Ecto neural progenitor cell (in vitro differentiated cells): Measurements from ENCODE around the gene NUAK2.

Experiments used
- DNase-seq: peaks from one replicate; pipeline ENCODE4 v3.0.0-alpha.2; 2018; ENCODE audit warnings: low spot score

NUAK2 gene

DNA sequence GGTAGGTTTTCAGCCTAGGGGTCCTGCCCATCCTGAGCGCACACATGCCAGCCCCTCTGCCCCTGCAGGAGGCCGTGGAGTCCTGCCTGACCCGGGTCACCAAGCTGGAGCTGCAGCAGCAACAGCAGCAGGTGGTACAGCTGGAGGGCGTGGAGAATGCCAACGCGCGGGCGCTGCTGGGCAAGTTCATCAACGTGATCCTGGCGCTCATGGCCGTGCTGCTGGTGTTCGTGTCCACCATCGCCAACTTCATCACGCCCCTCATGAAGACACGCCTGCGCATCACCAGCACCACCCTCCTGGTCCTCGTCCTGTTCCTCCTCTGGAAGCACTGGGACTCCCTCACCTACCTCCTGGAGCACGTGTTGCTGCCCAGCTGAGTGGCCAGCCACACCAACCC, 49.8 kb downstream of the NUAK2 start:
- DNase-seq = no peak

- DNase-seq = no peak
These were observed 50.3 kb downstream of the NUAK2 start for GRCh38 chr1:205271277-205271676.

- DNase-seq = no peak
These were observed 50.8 kb downstream of the NUAK2 start for GRCh38 chr1:205270764-205271163.

DNA sequence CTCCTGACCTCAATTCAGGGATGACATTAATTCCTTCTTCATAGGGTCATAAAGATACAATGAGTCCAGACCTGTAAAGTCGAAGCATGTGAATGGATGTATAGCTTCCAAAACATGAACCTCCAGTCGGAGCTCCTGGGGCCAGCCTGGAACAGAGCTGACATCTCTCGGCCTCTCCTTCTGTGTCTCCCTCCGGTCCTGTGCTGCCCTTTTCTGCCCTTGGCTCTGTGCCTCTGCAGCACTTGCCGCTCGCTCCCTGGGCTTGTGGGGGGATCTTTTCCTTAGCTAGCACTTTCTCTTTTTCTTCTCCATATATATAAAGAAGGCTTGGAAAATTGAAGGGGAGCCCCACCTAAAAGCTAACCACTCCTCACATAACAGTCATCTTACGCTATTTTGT, 51.3 kb downstream of the NUAK2 start:
- DNase-seq = no peak

GRCh38 chr1:205269711-205270110, 51.8 kb downstream of the NUAK2 start:
- DNase-seq = no peak

- DNase-seq = no peak
These were observed 52.5 kb downstream of the NUAK2 start for GRCh38 chr1:205268846-205269680.

- no peak for DNase-seq
These were observed 54.1 kb downstream of the NUAK2 start for GRCh38 chr1:205267306-205267902.

GRCh38 chr1:205266611-205267305, 54.8 kb downstream of the NUAK2 start:
- DNase-seq = no peak

GRCh38 chr1:205263580-205264190, 57.9 kb downstream of the NUAK2 start:
- DNase-seq = no peak

DNA sequence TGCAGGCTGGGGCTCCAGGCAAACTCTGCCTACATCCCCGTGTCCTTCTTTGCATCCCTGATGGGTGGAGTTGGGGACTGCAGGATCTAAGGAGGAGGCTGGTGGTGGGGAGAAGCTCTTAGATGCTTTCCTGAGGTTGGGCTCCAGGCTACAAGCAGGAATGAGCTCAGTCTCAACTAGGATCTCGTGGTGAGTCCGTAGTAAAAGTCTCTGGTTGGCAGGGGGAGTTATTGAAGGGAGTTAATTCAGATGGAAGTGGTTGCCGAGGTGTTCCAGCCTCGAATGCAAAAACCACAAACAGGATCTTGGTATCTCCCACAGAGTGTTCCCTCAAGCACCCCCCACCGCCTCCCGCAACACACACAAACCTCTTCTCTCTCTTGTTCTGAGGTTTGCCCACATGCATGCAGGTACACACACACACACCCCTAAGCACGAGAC, 58.8 kb downstream of the NUAK2 start:
- no peak for DNase-seq

GRCh38 chr1:205261946-205262691, 59.4 kb downstream of the NUAK2 start:
- DNase-seq = no peak

GRCh38 chr1:205260948-205261732, 60.4 kb downstream of the NUAK2 start:
- DNase-seq = no peak

DNA sequence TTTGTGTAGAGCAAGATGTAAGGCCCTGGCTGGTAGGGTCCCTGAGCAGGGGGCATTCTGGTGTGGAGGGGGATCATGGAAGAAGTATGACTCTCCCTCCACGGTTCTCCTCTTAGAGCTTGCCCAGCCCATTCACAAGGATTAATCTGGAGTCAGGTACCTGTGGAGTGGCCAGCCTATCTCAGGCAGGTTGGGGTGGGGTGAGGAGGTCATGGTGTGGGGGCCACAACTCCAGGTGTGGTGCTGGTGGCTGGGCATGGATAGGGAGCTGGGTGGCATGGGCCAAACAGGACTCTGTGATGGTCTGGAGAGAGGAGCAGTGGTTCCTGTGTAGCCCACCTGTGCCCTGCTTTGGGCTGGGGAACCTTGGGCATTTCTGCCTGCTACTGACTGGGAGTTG, 61.5 kb downstream of the NUAK2 start:
- no peak for DNase-seq

DNA sequence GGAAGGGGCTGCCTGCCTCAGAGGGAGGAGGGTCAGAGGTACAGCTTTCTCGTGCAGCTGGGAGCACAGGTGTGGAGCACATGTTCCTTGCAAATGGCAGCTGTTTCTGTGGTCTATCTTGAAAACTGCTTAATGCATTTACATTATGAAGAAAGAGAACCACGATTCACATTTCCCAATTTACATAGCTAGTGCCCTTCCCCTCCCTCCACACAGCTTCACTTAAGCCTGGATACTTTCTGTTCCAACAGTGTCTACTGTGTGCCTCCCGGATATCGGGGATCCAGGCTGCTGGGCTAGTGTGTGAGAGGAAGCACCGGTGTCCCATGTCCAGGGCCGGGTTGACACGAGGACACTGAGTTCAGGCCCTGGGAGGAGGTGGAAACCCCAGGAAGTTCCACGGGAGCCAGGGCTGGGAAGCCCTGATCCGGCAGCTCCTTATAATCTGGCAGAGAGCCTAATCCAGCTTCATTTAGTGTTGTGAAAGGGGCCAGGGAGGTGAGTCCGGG, 62.2 kb downstream of the NUAK2 start:
- DNase-seq = no peak

- DNase-seq = no peak
These were observed 62.8 kb downstream of the NUAK2 start for GRCh38 chr1:205258719-205259118.

GRCh38 chr1:205258261-205258691, 63.3 kb downstream of the NUAK2 start:
- DNase-seq = no peak

DNA sequence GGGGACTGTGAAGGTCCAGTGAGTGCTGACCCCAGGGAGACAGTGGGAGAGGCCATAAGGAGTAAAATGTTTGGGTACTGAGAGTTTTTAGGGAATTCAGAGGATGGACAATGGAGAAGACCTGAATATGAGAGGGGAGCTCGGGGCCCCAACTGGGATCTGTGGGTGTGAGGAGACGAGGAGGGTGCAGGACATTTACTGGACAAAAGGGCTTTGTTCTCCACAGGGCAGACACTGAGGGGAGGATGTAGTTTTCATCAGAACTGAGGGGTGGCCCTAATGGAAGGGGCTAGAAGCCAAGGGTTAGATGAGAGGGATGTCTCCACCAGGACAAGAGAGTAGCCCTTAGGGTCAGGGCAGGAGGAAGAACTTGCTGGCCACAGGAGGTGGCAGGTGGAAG, 63.8 kb downstream of the NUAK2 start:
- DNase-seq = no peak

DNA sequence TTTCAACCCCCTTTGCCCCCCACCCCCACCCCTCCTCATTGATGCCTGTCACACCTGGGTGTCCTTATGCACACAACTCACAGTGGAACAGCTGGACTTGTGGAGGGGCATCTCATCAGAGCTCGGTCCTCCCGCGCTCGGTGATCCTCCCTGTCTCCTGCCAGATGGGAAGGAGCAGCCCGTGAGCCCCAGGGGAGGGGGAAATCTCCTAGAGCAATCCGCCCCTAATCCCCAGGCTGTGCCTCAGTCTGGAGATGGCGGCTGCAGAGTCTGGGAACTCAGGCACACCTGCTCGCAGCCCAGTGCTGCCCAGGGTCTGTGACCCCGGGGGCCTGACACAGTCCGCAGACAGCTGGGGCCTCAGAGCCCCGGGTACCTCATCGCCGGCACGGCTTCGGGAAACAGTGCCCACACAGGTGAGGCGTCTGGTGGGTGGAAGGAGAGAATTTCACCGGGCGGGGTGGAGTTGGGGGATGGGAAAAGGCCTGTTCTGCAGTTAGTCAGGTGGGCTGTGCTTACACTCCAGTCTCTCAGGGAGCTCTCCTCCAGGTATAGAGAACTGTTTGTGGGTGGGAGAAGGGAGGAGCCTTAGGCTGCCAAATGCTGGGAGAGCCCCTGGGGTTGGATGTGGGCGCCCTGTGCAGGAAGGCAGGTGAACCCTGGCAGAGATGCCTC, 64.5 kb downstream of the NUAK2 start:
- DNase-seq = no peak

- DNase-seq = peak; percentile 89
These were observed 65.4 kb downstream of the NUAK2 start for GRCh38 chr1:205255941-205256780.
